Renal cortex interstitium (tissue), 11 donors: ENCODE measurements around the gene C22orf39. TPM values are rescaled to one million over a fixed set of nuclear protein-coding genes. Genes with fewer than 3 reads are reported as not detected.
"Not testable (repeated sequence)": the region's sequence is repeated elsewhere in the genome, so short reads cannot be mapped to it uniquely, and the experiment has no call there.

ENCODE experiments used
- DNase-seq, 11 donors: peaks; one replicate each; pipeline ENCODE4 v3.0.0-alpha.2; 2013; ENCODE audit warnings: low read depth in 9 of 11, low spot score in 4 of 11; ENCODE audit errors: extremely low read depth in 1 of 11
- polyA plus RNA-seq, 3 donors: library from polyadenylated mRNA; unstranded; fragments of 120-200 nt; gene quantifications; one replicate each; pipeline ENCODE4 v1.2.1, GENCODE V29; 2013; ENCODE audit not compliant: insufficient read length in 3 of 3

Gene C22orf39
- polyA plus RNA-seq, 3 donors, result 39.8 to 45.9 (median 41.2) TPM

DNA sequence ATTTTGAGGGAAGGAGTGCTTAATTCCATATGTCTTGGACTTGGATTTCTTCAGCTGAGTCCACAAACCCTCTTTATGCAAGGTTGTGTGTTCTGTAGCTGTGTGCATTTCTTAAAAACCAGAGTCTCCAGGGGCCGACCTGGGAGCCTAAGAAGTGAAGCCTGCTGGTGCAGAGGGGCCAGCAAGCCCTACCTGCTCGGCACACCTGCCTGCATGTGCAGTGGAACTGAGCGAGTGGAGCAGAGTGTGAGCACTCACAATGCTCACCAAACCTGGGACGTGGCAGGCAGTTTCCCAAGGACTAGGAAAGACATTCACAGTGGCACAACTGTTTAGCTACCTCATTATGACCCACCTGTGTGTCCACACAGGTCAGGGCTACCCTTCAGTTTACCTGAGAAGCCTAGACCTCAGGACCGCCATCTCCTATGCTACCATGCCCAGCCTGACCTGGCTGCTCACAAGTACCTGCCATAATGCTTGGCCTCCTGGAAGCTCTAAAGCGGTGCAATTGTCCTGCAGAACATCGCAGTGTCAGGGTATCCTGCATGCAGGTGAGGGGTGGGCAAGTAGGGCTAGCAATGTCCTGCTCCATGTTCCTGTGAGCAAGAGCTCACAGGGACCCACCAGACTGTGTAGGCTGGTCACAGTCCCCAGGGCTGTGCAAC is 3.8 kb downstream of the C22orf39 start:
- DNase-seq, result no peak

DNA sequence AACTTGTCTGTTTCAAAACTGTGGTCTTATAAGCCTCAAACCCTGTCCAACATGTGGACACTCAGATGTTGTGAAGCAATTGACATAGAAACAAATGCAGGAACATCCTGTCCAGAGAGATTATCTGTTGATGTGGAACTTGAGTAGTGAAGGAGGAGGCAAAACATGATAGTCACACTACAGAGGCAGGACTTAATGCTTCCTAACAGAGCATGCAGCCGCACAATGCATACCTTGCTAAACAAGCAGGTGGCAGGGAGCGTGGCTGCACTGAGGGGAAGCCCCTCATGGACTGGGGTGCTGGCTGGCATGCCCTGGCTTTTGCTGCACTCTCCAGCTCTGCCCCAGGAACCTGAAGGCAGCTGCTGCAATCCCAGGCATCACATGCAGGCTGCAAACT is 5.3 kb downstream of the C22orf39 start:
- no peak for DNase-seq

DNA sequence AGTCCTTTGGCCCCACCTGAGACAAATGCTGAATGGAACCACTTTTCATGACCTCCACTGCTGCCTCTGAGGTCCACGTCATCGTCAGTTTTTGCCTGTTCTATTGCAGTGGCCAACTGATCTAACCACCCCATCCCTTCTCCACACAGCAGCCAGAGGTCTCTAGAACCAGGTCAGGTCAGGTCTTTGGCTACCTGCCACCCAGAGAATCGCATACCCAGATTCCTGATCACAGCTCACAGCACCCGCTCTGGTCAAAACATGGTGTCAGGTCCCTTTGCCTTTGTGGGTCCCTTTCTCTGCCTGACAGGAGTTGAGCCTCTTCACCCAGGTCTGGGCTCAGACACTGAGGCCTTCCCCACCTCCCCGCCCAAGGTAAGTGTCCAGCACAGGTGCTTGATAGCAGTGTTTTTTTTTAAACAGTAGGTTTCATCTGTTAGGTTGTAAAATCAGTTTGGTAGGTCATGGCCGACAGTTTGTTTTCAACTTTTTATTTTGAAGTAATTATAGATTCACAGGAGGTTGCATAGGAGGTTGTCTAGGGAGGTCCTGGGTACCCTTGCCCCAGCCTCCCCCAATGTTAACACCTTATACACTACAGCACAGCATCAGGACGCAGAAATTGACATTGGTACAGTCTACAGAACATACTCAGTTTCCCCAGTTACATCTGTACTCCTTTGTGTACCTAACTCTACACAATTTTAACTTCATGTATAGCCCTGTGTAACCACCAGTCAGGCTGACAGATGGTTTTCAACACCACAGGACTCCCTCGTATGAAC is 6.9 kb downstream of the C22orf39 start:
- no peak for DNase-seq

- no peak for DNase-seq
These were observed 9.2 kb downstream of the C22orf39 start for GRCh38 chr22:19438298-19438697.

DNA sequence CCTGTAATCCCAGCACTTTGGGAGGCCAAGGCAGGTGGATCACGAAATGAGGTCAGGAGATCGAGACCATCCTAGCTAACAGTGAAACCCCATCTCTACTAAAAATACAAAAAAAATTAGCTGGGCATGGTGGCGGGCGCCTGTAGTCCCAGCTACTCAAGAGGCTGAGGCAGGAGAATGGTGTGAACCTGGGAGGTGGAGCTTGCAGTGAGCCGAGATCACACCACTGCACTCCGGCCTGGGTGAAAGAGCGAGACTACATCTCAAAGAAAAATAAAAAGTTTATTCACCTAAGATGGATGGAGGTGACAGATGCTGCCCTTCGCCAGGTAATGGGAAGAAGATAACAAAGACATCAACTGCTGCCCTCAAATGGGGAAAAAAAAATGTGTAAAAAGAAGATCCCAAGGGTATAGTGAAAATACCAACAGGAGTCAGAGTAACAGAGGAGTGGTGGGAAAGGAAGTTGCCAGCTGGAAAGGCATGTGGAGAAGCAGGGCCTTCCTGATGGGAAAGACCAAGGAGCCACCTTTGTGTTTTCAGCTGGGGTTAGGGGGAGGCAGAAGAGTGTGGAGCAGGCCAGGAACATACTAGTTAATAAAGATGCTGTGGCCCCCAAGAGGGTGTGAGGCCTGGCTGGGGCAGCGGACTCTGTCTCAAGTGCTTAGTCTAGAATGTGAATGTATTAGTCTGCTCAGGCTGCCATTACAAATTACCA is 10.9 kb downstream of the C22orf39 start:
- DNase-seq, result not testable (repeated sequence)

DNA sequence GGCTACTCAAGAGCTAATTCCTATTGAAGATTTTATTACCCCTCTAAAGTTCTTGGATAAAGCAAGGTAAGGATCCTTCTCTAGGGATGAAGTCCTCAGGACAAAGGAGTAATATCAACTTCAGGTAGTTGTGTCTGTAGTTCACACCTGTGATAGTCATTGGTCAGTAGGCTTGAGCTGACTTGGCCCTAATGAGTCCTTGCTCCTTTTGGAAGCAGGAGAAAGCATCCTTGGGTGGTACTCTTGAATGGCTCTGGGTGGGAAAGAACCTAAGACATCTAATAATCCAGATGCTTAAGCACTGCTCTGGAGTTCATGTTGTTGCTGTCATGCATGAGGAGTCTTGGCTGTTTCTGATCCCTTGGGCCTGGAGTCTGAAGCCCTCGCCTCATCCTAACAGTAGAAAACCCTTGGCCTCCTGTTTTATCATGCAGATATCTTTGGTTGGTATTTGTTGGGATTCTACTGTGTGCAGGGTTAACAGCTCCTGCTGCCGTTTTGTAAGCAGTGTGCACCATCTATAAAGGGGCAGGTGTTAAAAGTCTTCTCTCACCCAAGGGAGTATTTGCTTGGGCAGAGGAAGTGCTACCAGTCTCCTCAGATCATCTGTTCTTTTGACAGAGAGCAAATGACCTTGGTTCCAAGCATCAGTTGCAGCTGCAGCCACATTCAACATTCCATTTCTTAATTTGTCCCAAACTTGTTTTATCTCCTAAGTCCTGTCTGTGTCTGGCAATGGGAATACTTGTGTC is 12.5 kb downstream of the C22orf39 start:
- DNase-seq, result no peak

DNA sequence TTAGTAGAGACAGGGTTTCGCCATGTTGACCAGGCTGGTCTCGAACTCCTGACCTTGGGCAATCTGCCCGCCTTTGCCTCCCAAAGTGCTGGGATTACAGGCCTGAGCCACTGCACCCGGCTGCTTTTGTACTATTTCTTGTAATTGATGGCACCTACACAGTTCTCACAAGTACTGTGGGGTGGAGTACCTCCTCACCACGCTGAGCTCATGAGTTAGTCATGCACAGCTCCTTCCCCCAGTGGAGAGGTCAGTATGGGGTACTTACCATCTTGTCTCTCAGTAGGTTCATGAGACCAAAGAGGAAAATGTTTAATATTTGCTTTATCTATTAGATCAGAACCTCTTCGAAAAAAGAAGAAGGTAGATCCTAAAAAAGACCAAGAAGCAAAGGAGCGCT is 13.1 kb downstream of the C22orf39 start:
- no peak for DNase-seq

DNA sequence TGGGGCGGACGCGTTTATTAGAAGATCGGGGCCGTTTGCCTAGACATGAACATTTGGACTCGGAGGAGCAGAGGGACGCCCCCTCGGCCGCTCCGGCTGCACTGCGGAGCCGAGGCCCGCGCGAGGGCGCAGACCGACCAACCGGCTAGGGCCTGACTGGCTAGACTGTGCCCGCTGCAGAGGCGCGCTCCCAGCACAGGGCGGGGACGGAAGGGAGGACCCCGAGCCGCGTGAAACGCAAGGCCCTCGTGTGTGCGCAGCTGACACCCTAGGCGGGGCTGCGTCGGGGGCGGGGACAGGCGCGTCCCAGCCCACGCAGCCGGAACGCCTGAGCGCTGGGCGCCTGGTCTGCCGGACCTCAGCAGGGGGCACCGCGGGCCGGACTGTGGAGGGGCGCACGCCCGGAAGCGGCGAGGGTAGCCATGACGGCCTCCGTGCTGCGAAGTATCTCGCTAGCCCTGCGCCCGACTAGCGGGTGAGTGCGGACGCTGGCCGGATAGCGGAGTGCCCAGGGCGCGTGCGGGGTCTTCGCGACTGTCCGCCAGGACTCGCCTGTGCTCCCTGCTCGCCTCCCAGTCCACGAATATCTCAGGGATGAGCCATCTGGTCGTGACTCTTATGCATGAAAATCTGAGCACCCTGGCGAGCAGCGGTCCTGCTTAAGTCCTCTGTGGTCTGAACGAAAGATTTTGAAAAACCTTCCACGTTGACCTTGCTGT is 15.2 kb downstream of the C22orf39 start, which contains the start of gene MRPL40:
Gene MRPL40 (plus strand): TSS at position 413 of the 719 bp plus-strand sequence. CDS start 10 bp downstream, at position 423.
- DNase-seq, result peak; percentile 69 to 91 (median 88)

DNA sequence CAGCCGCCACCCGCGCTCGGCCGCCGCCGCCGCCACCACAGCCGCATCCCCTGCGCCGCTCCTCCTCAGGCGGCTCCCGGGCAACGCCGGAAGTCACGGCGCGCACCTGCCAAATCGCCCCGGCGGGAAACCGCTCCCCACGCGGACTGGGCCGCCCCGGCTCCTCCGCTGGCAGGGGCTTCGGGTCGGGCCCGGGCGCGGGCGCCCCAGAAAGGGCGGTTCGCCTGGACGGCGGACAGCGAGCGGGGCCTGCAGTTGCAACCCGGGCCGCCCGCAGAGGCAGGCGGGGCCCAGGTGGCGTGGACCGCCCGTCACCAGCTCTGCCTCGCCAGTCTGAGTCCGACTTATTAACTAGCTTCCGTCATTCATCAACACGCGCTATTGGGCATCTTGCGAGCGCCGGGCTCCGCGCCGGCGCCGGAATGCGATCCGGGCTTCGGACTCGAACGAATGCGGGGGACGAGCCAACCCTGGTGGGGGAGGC is 15.8 kb downstream of the C22orf39 start, which contains the start of gene HIRA:
Gene HIRA (minus strand): TSS at position 85 of the 484 bp plus-strand sequence. CDS start 257 bp downstream, outside the sequence.
- peak; percentile 40 to 80 (median 68) for DNase-seq

GRCh38 chr22:19430890-19431541 is 16.5 kb downstream of the C22orf39 start:
- peak in 2 of 11 donors; percentile 22 to 24 for DNase-seq

- DNase-seq, result peak in 1 of 11 donors; percentile 7
These were observed 17.3 kb downstream of the C22orf39 start for GRCh38 chr22:19429950-19430889.

DNA sequence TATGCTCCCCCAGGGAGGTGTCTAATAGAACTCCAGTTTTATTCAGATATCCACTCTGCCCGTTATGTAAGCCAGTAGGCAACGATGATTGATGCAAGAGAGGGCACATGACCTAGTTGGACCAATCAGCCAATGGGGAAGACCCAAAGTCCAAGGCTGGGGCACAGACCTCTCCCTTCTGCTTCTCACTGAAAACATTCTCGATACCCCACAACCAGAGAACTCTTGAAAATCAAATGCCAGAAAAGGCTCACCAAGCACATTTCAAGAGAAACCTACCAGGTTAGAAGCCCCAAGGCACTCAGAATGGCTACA is 23.4 kb downstream of the C22orf39 start:
- no peak for DNase-seq

- no peak for DNase-seq
These were observed 24.8 kb downstream of the C22orf39 start for GRCh38 chr22:19422440-19423301.

- DNase-seq, result no peak
These were observed 27.2 kb downstream of the C22orf39 start for GRCh38 chr22:19420321-19420720.

- DNase-seq, result no peak
These were observed 27.9 kb downstream of the C22orf39 start for GRCh38 chr22:19419464-19420178.
